Myocyte (in vitro differentiated cells): ENCODE results near the gene SLC17A9. TPM values are rescaled to one million over a fixed set of nuclear protein-coding genes. Genes with fewer than 3 reads are reported as not detected.
A peak's percentile ranks its signal among the peaks of the same experiment; 100 is the strongest.

Source experiments
- DNase-seq: peaks from one replicate; pipeline ENCODE4 v3.0.0-alpha.2; 2012; ENCODE audit warnings: low read depth
- total RNA-seq: library from RNA; depleted of rRNA; stranded (reverse); fragments of >200 nt; gene quantifications from 2 replicates; pipeline ENCODE4 v1.2.3, GENCODE V29; 2014

The SLC17A9 gene
- total RNA-seq, 1 donor from 2014 or later = not detected

DNA sequence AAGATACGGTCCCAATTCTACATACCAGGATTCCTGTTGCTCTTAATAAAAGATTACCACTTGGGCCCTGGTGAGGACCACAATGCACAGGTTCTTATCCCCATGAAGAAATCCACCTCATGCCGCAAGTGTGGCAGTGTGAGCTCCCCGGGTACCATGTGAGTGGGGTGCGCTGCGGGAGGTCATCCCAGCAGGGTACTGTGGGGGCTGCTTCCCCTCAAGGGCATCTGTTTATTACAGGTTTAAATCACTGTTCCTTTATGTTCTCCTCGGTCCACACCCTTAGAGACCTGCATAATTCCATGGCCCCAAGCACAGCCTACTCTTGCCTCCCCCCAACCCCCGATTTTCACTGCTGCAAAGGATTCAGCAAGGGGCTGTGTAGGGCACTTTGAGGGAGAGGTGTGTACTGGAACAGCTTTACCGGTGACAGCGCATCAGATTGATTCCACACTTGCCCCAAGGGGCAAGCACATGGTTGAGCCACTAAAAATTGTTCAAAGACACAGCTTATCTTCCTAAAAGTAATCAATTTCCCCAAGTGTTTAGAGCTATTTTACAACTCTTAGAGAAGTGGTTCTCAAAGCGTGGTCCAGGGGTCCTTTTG is 32.4 kb upstream of the SLC17A9 start:
- no peak for DNase-seq

DNA sequence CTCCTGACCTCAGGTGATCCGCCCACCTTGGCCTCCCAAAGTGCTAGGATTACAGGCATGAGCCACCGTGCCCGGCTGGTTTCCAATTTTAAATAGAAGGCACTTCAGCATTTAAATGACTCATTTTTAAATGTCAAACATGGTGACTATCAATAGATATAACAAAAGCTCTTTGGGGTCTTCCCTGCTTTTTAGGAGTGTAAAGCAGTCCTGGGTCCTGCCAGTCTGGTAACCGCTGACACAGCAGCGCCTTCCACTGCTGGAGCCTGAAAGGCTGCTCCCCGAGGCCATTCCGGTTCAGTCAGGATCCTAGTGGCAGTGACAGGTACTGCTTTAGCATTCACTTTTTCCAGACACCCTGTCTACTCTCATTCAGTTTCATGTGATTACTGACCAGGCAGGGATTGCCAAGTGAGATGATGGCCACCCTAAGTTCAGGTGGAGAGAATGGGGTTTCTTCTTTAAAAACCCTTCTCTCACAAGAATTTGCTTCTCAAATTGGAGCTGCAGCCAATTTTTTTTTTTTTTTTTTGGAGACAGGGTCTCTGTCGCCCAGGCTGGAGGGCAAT is 31.3 kb upstream of the SLC17A9 start:
- peak; percentile 56 for DNase-seq

DNA sequence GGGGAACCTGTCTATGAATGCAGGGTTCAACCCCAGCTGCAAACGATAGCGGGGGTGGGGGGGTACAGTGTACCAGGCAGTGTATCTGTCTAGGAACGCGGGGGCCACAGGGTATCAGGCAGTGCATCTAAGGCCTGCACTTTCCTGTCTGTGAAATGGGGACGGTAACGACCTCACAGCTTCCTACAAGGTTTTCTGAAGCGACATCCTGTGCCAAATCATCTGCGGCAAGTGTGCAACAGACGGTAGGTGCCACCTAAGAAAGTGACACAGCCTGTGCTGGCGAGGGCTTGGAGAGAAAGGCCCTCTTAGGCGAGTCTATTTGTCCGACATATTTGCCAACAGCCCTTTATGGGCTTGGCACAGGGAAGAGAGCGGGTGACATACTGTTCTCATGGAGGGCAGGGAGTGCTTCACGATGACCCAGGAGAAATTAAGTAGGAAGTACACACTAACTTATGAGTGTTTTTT is 30.0 kb upstream of the SLC17A9 start:
- DNase-seq = no peak

DNA sequence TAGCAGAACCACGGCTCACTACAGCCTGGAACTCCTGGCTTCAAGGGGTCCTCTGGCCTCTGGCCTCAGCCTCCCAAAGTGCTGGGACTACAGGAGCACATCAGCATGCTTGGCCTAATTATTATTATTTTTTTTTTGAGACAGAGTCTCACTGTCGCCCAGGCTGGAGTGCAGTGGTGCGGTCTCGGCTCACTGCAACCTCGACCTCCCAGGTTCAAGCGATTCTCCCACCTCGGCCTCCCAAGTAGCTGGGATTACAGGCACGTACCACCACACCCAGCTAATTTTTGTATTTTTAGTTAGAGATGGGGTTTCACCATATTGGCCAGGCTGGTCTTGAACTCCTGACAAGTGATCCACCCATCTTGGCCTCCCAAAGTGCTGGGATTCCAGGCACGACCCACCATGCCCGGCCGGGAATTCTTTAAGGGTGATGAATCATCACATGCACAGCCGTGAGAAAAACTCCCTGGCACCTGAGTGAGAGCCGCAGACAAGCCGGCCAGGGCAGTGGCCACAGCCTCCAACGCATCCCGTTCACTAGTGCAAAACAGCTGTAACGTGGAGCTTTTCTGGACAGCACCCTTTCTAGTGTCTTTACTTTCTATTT is 29.3 kb upstream of the SLC17A9 start:
- DNase-seq = peak; percentile 90

DNA sequence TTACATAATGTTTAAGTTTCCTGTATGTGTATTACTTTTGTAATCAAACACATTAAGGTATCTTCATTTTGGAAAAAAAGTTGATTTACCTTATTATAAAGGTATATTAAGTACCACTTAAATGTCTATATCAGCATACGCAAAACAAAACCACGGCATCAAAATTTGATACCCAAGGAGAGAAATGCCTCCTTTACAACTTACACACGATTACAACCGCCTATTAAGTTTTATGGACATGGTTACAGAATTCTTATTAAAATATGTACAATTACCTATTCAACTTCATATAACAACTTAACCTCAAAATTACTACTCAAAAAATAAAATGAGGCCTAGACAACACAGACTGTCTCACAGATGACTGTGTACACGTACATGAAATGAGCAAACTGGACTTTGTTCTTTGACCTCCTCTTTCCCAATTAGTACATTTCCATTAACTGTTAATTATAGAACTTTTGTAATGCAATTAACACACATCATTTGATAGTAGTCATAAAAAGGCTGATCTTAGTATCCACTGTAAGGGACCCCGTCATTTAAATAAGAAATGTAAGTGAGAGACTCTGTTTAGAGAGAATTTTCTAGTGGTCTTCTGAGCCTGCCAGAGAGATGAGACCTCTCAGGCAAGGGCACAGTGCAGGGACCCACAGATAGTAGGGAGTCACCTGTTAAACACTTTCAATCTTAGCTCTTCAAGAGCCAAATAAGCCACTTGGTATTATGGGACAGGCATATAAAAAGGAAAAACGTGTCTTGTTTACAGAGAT is 28.7 kb upstream of the SLC17A9 start:
- DNase-seq = no peak

DNA sequence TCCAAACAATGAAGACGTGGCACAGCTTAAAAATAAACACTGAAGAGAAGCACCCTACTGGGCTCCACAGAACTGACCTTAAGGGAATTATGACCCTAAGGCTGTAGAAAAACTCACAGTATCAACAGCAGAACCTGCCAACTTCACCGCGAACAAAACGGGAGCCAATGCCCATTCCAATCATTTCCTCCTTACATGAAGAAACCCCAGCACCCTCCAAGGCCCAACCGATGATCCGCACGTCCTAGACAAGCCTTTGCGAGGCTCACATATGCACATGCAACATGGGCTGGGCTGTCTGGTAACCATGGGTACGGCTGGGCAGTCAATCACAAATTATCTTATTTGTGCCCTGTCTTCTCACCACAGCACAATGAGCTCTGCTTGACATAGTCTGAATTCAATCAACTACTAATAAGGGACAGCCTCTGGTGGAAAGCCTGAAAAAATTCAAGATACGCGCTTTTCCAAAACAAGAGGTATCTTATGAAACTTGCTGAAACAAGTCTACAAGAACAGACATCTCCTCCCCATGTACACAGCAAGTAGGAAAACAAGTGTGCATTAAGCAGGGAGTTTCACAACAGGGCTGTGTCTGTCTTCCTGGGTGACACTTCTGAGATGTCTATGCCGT is 27.9 kb upstream of the SLC17A9 start:
- DNase-seq = peak; percentile 23

DNA sequence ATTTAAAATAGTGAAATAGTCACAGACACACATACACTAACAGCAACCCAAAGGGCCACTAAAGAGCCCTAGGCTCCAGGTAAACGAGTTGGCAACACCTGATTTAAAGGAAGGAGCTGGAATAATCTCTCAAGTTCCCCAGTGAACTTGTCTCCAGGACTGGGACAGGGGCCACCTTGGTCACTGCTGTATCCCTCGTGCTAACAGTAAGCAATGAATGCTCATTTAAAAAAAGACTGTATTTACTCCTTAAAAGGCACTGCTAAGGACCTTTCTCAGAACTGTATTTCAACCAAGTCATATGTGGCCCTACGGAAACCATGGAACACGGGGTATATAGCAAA is 27.5 kb upstream of the SLC17A9 start:
- no peak for DNase-seq

DNA sequence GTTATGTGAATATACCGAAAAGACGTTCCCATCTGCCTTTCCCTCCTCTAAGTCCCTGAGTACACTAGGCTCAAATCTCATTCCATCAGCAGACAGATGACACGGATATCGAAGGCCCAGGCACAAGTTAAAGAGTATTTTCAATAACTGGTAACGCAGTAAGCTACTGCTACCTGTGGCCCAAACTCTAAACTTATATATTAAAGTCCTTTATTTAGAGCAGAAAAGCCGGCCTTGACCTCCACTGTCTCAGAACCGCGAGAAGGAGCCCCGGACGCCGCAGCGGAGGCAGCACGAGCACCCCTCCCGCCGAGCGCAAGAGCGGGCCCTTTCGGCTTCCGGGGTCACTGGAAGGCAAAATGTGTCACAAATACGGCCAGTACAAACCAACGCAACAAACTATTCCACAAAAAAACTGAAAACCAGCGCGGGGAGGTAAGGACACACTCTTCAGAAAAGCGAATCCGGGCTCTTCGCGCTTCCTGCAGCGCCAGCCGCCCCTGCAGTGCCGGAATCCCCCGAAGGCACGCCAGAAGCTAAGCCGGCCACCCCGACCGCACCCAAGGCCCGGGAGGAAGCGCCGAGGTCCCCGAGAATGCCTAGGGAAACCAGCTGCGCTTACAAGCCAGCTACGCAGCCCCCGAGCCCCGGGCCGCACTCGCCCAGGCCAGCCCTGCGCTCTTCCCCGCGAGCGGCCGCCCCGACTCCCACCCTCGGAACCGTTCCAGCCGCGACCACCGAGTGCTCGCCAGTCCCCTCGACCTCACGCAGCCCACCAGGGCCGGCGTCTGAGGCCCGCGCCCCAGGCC is 26.9 kb upstream of the SLC17A9 start:
- DNase-seq = peak; percentile 46

DNA sequence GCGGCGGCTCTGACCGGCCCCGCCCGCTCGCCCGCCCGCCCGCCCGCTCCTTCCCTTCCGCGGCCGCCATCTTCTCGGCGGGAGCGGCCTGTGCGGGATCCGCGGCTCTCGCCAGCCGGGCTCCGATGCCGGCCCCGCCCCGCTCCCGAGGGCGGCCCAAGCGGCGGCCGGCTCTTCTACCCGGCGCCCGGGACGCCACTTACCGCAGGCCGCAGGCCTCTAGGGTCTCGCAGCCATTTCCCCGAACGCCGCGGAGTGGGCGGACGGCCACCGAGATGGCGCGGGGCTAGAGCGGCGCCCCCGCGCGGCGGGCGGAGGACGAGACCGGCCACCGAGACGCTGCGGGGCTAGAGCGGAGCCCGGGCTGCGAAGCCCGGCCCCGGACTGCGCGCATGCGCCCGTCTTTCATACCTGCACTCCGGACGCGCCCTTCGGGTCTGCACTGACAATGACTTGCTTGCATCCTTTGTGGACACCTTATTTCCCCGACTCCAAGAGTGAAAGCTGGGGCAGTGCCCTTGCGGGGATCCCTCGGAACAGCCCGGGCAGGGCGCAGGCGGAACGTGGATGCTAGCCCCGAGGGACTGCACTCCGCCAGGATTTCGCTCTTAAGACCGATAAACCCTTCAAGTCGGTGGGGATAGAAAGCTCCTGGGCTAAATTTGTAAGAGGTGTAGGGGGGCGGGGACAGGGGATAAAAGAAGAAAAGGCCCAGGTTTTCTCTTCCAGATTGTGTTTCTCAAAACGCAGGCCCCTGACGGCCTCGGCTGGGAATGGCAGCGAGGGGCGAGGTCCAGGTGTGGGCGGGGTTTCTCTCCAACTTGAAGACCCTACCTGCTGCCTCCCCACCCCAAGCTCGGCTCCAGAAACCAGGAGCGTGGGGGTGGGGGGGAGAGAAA is 26.0 kb upstream of the SLC17A9 start, which contains the start of gene DIDO1:
TSS of gene DIDO1 (minus strand) at position 277 of the 899 bp plus-strand sequence.
- peak; percentile 86 for DNase-seq

DNA sequence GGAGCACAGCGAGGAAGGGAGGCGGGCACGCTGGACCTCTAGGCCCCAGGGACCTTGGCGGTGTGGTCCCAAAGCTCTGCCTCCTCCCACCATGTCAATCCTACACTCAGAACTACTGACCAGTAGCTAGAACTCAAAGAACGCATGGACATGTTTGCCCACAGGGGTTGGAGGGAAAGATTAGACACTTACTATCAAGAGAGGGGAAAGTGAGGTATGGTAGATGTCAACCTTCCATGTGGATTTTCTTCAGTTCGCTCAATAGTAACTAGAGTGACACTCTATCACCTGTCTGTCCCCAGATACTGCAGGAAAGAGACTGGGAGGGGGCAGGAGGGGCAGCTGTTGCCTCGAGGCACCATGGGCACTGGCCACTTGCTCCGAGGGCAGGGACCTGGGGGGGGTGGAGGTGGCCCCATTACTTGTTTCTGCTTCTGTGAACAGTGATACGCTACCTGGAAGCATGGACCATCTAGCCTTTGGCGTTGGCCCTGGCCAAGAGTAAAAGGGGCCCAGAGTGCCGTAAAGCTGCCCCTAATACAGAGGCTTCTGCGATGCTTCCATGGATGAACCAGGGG is 25.3 kb upstream of the SLC17A9 start:
- DNase-seq = no peak

DNA sequence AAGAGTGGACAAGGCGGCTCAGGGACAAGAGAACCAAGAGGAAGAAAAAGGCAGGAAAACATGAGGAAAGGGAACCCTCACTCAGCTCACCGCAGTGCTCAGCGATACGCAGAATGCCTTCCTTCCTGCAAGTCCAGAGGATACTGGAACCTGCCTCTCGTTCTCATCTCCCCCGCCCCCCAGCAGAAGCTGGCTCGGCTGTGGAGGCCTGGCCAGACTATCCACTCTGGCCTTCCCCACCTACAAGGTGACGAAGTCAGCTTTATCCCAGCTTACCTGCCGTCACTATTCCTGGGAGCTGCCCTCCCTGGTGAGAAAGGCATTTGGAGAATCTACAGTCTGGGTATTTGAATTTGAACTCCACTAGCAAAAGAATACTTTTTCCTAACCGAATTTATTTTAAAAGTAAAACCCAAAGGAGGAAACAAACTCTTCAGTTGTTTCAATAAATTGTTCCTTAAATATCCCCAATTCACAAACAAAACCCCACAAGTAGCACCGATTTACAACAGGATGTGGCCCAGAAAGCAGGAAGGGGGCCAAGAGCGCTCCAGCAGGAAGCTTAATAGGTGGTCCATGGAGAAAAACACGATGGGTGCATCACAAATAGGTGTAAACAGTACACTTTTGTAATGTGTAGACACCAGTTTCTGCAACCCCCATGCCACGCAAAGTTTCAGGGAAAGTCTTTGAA is 24.1 kb upstream of the SLC17A9 start:
- no peak for DNase-seq

DNA sequence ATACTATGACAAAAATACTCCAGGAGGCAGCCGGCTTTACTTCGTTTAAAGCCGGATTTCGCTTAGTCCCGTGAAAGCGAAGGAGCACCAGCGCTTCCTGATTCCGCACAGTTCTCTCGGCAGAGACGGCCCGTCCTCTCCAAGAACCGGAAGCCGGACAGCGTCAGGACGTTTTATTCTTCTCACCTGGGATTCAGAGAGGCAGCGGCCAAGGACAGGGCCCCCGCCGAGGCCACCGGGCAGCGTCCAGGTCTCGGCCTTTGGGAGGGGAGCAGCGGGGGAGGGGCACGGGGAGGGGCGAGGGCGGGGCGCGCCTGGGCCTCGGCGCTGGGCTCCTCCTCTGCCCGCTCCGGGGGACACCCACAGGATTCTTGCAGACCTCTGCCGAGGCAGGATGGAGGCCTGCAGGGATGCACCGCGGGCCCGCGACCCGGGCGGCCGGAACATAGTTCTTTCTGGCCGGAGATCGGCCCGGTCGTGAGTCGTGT is 23.4 kb upstream of the SLC17A9 start:
- DNase-seq = no peak

DNA sequence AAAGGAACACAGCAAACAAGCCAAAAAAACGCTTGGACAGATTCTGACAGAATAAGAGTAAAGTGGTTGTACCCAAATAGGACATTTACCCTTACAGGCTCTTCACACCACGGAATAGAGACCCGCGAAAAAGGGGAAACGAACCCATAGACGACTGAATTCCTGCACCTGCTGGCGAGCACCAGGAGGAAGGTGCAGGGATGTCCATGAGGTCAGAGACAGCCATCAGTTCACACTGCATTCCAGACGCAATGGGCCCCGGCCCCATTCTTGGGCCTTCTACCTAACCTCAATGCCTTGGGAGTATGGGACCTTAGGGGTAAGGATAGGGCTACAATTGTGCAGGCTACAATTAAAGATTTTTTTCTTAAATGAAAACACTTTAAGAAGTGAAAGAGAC is 21.0 kb upstream of the SLC17A9 start:
- DNase-seq = no peak

DNA sequence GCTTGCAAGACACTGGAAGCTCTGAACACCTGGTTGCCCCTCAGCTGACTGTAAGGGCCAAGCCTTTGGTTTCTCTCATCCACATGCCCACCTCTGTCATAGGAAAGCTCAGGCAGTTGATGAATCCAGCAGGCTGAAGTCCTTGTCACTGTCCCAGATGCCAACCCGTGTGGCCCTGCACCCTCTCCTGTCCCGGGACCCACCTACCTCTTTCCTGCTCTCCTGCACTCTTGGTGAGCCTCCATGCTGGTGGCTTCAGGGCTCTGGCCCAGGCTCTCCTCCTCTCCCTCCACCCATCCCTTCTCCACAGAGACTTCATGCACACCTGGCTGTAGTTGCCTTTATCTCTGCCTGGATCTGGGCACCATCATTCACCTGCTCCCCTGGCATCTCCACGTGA is 18.5 kb upstream of the SLC17A9 start:
- no peak for DNase-seq

DNA sequence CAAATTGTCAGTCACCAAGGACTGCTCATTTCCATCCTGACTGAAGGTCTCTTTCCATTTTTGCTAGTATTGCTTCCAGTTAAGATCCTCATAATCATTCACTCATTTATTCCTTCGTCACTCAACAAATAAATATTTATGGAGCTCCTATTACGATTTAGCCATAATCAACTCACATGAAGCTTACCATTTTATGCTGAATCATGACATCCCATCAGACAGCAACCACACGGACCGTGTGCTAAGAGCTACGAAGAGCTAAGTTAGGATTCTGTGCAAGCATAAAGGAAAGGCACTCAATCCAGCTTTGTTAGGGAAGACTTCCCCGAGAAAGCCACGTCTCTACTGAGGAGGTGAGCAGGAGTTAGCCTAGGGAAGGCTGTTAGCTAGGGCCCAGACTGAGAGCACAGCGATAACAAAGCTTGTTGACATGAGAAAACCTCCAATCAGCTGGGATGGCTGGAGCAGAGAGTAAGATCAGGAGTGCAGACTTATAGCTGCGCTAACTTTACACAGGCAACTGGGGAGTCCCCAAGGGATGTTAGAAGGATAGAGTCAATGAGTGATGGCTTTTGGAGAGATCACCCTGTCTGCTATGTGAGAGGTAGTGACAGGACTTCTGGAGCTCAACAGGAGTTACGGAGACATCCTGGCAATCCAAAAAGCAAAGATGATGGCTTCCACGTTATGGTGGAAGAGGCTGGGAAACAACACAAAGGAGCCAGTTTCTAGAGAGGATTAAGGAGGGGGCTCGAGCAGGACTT is 17.1 kb upstream of the SLC17A9 start:
- DNase-seq = no peak

DNA sequence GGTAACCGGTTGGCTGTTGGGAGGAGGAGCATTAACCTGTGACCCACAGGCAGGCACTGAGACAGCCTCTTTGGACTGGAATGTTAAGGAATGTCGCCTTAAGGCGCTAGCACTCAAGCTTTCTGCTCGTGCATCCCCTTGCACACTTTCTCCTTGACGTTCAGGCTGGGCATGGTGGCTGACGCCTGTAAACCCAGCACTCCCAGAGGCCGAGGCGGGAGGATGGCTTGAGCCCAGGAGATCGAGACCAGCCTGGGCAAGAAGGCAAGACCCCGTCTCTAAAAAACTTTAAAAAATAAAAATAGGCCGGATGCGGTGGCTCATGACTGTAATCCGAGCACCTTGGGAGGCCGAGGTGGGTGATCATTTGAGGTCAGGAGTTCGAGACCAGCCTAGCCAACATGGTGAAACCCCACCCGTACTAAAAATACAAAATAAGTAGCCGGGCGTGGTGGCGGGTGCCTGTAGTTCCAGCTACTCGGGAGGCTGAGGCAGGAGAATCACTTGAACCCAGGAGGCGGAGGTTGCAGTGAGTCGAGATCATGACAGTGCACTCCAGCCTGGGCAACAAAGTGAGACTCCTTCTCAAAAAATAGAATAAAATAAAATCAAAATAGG is 16.4 kb upstream of the SLC17A9 start:
- DNase-seq = no peak
